Measurements from ENCODE around the gene UCKL1.

Gene UCKL1

DNA sequence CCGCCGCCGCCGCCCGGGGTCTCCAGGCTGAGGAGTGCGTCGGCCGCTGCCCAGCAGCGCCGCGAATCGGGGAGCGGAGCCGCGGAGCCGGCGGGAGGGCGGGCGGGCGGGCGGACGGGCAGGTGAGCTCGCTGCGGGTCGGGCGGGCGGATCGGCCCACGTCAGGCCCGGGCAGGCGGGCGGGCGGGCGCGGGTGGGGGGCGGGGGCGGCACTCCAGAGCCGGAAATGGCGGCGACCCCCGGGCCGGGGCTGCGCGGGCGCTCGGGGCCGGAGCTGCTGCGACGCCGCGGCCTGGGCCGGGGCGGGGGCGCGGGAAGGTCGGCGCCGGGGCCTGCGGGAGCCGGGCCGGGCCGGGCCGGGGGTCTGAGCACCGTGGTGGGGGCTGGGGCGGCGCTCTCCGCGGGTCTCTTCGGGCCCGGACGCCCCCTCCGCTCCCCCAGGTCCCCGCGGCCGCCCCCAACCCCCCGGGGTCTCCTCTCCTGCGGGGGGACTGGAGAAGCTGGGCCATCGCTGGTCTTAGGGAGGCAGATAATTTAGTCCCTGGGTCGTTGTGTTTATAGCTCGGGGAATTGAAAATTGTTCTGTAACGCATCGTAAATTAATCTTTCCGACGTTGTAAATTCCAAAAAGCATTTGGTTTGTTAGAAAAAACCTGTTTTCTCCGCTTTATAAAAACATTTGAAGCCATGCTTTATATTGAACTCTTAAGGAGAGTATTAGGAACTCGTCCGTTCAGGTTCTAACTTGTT is 60.8 kb downstream of the UCKL1 start:
- no peak for DNase-seq (ENCODE audit: low read depth, low spot score)
- H3K27ac ChIP-seq, result peak overlapping the region; percentile 96

DNA sequence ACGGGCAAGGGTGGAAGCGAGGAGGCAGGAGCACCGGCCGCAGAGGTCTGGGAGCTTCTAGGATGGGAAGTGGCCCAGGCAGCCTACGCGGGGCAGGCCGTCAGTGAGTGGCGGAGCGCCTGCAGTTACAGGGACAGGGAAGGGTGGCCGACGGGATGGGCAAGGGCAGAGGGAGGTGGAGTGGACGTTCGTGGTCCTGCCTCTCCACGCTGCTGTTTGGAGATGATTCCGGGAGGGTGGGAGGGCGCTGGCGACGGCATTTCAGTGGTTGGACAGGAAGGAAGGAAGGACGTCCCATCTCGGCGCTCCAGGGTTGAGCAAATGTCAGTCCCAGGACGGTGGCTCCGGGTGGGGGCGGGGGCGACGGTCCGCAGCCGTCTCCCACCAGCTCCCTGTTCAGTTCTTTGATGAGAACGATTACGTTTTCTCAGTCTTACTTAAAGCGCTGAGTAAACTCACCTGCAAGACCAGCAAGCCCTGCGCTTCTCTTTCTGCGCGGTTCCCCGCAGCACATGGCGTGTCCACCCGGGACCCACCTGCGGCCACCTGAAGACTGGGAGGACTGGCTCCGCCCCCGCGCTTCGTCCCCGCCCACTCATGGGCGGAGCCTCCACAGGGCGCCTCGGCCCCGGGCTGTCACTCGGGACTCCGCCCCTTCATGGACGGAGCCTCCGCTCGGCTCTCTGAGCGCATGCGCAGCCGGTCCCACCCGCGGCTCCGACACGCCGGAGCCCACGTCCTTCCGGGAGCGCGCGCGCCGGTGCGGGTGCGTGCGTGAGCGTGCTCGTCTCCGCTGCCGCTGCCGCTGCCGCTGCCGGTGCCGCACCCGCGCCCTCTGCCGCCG is 61.6 kb downstream of the UCKL1 start, which contains the start of gene DNAJC5:
Gene DNAJC5, plus strand, starts transcription at position 769 of the 844 bp plus-strand sequence. CDS start 33,220 bp downstream, outside the sequence.
- H3K27ac ChIP-seq, result peak within 1 kb of the TSS; percentile 96
- no peak for DNase-seq (ENCODE audit: low read depth, low spot score)

DNA sequence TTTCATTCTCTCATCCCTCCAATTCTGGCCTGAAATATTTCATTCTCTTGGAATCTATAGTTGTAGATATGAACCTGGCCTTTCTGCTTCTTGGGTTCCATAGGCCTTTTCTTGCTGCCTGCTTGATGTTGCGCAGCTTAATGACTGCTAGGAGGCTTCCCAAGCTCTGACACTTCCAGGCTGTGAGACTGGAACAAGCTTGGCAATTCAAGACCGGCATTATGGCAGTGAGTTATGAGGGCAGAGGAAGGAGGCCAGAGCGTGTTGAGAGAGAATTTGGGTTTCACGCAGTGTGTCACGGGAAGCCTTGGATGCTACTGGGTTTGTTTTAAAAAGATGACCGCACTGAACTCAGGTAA is 62.2 kb downstream of the UCKL1 start:
- H3K27ac ChIP-seq, result peak overlapping the region; percentile 96
- no peak for DNase-seq (ENCODE audit: low read depth, low spot score)

DNA sequence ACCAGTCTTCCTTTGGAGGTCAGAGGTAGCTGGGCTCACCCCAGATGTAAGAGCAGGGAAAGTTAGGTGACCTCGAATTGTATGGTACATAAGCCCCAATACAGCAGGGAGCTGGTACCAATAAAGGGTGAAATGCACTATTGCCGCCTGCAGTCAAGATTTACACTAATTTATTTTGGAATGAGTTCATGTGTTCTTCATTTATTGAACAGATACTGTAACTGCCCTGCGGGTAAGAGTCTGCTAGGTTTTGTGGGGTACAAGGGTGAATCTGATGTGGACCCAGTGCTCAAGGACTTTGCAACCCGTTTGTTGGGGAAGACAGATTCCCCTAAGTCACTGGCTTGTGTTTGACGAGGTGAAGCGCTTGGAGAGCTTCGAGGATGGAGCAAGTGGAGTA is 63.8 kb downstream of the UCKL1 start:
- no peak for DNase-seq (ENCODE audit: low read depth, low spot score)

DNA sequence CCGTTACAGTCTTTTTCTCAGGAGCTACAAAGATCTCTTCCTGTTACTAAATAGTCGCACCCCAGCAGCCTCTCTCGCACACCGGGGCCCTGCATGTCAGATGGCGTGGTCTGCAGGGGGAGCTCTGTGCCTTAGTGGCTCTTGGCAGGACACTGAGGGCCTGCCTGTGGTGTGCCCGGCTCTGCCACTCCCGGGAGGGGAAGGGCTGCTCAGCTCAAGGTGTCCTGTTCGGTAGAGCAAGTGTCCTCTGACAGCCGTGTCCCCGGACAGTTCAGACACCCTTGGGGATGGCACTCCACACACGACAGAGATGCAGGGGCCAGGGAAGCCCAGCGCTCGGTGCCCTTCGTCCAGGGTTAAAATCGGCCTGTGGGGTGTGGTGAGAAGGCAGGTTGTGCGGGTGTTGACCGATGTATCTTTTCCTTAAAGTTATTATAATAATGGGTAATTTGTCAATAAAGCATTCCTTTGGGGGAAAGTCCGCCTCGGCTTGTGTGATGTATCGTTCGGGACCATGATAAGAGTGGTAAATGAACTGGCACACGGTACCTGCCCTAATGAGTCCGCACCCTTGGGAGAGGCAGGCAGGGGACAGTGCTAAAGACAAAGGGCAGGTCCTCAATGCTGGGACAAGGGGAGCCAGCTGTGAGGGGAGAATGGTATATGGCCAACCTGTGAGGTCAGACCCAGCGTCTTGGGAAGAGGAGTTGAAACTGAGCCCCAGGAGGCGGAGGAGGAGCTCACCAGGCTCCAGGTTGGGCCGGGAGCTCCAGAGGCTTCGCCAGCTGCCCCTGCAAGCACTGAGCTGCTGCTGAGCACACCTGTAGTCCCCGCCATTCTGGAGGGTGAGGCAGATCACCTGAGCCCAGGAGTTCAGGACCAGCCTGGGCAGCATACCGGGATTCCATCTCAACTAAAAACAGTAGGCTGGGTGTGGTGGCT is 64.9 kb downstream of the UCKL1 start:
- no peak for DNase-seq (ENCODE audit: low read depth, low spot score)
- peak overlapping the region; percentile 93 for H3K27ac ChIP-seq

More for the DNA sequence above, 63.8 kb downstream of the UCKL1 start:
- H3K27ac ChIP-seq, result no peak overlapping the region

DNA sequence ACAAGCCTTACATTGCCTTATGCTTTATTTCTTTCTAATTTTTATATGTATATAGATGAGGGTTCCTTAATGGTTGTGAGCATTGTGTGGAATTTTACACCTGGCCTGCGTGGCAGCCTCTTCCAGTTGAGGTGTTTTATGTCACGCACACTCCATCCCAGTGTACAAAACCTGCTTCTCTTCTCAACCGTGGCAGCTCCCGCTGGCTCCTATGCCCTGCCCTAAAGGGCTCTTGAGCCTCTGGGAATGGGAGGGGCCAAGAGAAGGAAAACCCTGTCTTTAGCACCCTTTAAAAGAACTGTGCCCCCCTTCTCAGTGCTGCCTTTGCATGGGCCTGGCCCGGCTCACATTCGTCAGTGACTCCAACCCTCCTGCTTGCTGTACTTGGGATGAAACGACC is 65.6 kb downstream of the UCKL1 start:
- peak overlapping the region; percentile 93 for H3K27ac ChIP-seq
- DNase-seq (ENCODE audit: low read depth, low spot score), result no peak

DNA sequence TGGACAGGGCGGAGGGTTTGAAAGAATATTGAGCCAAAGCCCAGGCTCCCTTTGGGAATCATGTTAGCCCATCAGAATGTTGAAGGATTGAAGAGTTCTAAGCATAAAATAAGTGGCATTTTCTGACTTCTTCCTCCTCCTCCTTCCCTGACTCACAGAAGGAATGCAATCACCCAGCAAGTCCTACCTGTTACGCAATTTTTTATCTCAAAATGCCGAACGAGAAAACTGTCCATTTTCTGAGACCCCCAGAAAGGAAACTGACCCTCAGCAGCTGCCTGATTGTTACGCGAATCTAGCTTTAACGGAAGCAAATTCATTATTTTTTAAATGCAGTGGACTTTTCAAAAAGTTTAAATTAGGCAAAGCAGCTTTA is 66.0 kb downstream of the UCKL1 start:
- no peak for DNase-seq (ENCODE audit: low read depth, low spot score)
- peak overlapping the region; percentile 93 for H3K27ac ChIP-seq
